Large intestine (tissue), 12 donors: ENCODE results near the gene MARCHF5. TPM values are rescaled to one million over a fixed set of nuclear protein-coding genes. Genes with fewer than 3 reads are reported as not detected.

Experiments used
- DNase-seq, 2 donors: peaks; one replicate each; pipeline versions ENCODE4 v3.0.0 to v3.0.0-alpha.2; 2013
- H3K27ac ChIP-seq: one replicate; pipeline ENCODE4 v1.5.1; 2013; ENCODE audit warnings: low read length
- H3K27me3 ChIP-seq: 2 replicates; pipeline ENCODE4 v1.6.1; 2013; ENCODE audit warnings: low read length; ENCODE audit not compliant: control insufficient read depth, insufficient read depth
- H3K36me3 ChIP-seq: 2 replicates; pipeline ENCODE4 v1.6.1; 2013; ENCODE audit warnings: low read length; ENCODE audit not compliant: control insufficient read depth, insufficient read depth
- H3K4me1 ChIP-seq: one replicate; pipeline ENCODE4 v1.6.1; 2013; ENCODE audit warnings: low read length; ENCODE audit not compliant: control insufficient read depth, insufficient read depth
- H3K4me3 ChIP-seq: one replicate; pipeline ENCODE4 v1.5.1; 2013; ENCODE audit warnings: low read length
- H3K9me3 ChIP-seq: one replicate; pipeline ENCODE4 v1.6.1; 2013; ENCODE audit warnings: mild to moderate bottlenecking, low read depth, low read length, moderate library complexity; ENCODE audit not compliant: control insufficient read depth
- WGBS: methylation state at CpG from one replicate; pipeline ENCODE4 v1.1.5; 2013; ENCODE audit warnings: low lambda C conversion rate; ENCODE audit not compliant: insufficient coverage; 5-methylcytosine and 5-hydroxymethylcytosine counted together
- long read RNA-seq, 11 donors: transcript quantifications; one replicate each; lab custom pipeline, GENCODE V29; 2026
- polyA plus RNA-seq: library from polyadenylated mRNA; unstranded; fragments of 120-200 nt; gene quantifications from one replicate; pipeline ENCODE4 v1.2.1, GENCODE V29; 2013

Gene MARCHF5, protein sequence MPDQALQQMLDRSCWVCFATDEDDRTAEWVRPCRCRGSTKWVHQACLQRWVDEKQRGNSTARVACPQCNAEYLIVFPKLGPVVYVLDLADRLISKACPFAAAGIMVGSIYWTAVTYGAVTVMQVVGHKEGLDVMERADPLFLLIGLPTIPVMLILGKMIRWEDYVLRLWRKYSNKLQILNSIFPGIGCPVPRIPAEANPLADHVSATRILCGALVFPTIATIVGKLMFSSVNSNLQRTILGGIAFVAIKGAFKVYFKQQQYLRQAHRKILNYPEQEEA
- 40.8 TPM for polyA plus RNA-seq
- long read RNA-seq, donor 1, partial matches to known transcripts, result 5 of 9 reads
- long read RNA-seq, donor 1, other reads (novel, unspliced or antisense), result 0 of 9 reads
- long read RNA-seq, donor 2, transcript MARCH5-201 (6 exons, 3,926 nt), result major isoform, 13 of 27 reads
- long read RNA-seq, donor 2, partial matches to known transcripts, result 11 of 27 reads
- long read RNA-seq, donor 2, other reads (novel, unspliced or antisense), result 0 of 27 reads
- long read RNA-seq, donor 3, result 0 reads
- long read RNA-seq, donor 4, result 0 reads
- long read RNA-seq, donor 5, transcript MARCH5-201 (6 exons, 3,926 nt), result major isoform, 5 of 7 reads
- long read RNA-seq, donor 5, partial matches to known transcripts, result 0 of 7 reads
- long read RNA-seq, donor 5, other reads (novel, unspliced or antisense), result 0 of 7 reads
- long read RNA-seq, donor 6, transcript MARCH5-201 (6 exons, 3,926 nt), result major isoform, 12 of 12 reads
- long read RNA-seq, donor 6, partial matches to known transcripts, result 0 of 12 reads
- long read RNA-seq, donor 6, other reads (novel, unspliced or antisense), result 0 of 12 reads
- long read RNA-seq, donor 7, transcript MARCH5-201 (6 exons, 3,926 nt), result major isoform, 5 of 11 reads
- long read RNA-seq, donor 7, partial matches to known transcripts, result 6 of 11 reads
- long read RNA-seq, donor 7, other reads (novel, unspliced or antisense), result 0 of 11 reads
- long read RNA-seq, donor 8, transcript MARCH5-201 (6 exons, 3,926 nt), result major isoform, 10 of 29 reads
- long read RNA-seq, donor 8, partial matches to known transcripts, result 19 of 29 reads
- long read RNA-seq, donor 8, other reads (novel, unspliced or antisense), result 0 of 29 reads
- long read RNA-seq, donor 9, transcript MARCH5-201 (6 exons, 3,926 nt), result major isoform, 11 of 12 reads
- long read RNA-seq, donor 9, partial matches to known transcripts, result 0 of 12 reads
- long read RNA-seq, donor 9, other reads (novel, unspliced or antisense), result 0 of 12 reads
- long read RNA-seq, donor 10, transcript MARCH5-201 (6 exons, 3,926 nt), result major isoform, 26 of 33 reads
- long read RNA-seq, donor 10, partial matches to known transcripts, result 7 of 33 reads
- long read RNA-seq, donor 10, other reads (novel, unspliced or antisense), result 0 of 33 reads
- long read RNA-seq, donor 11, transcript MARCH5-201 (6 exons, 3,926 nt), result major isoform, 10 of 20 reads
- long read RNA-seq, donor 11, partial matches to known transcripts, result 10 of 20 reads
- long read RNA-seq, donor 11, other reads (novel, unspliced or antisense), result 0 of 20 reads

DNA sequence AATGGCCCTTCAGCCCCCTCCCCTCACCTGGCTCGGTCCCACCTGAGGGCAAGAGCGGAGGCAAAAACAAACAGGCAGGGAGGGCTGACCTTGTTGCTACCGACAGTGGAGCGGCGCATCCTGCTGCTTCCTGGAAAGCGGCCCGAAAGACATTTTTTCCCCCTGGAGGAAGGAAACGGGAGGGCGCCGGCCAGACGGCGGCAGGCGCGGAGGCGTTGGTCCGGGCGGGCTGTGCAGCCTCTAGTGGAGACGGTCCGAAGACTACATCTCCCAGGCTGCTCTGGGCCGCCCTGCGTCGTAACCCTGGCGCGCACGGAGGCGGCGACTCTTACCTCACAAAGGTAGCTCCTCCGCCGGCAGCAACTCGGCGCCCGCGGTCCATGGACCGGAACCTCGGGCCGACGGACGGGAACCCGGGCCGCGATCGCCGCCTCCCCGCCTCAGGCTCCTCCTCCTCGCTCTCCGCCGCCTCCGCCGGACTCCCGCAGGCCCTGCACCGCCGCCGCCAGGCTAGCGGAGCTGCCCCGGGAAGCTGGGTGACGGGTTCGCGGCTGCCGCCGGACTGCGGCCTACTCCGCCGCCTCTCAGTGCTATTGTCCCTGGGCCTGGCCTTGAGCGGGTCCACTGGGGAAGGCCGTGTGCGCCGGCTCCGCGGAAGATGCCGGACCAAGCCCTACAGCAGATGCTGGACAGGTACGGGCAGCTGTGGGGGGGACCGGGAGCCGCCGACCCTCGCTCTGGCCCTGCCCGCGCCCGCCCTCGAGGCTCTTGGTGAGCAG, at the start of gene MARCHF5, which contains the start of gene CPEB3:
TSS of gene MARCHF5 (plus strand) at position 331 of the 779 bp plus-strand sequence. CDS start at position 659, 328 bp downstream.
TSS of gene CPEB3 (minus strand) at position 242 of the 779 bp plus-strand sequence. CDS start 50,728 bp downstream, outside the sequence.
- H3K27ac ChIP-seq, result peak within 1 kb of the TSS; percentile 92
- DNase-seq, result peak; percentile 96 to 99
- WGBS, result no CpG with 5 or more reads among the region's 79 CpGs
- H3K4me1 ChIP-seq, result peaks cover 4% of the 10 kb centered on the region
- H3K4me3 ChIP-seq, result peak within 1 kb of the TSS; percentile 99
- H3K27me3 ChIP-seq, result no peaks in the 10 kb centered on the region
- H3K9me3 ChIP-seq, result peaks cover 2% of the 10 kb centered on the region
- peaks cover 6% of the 10 kb centered on the region for H3K36me3 ChIP-seq

DNA sequence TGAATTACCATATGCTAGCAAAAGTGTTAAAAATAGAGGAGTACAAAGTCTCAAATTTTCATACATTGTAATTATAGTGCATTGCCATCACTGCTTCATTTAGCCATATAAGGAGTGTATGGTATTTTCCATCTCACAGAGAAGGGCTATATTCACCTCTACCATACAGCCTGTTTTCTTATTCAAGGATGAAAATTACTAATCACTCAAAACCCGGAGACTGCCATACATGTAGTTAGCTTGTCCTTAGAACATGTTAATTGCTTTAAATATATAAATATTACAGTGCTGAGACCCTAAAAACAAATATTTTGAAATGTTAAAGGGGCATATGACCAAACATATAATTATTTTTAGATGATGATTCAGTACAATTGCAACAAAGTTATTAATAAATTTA, 49.5 kb upstream of the MARCHF5 start:
- DNase-seq, result no peak
- 33% methylated on average over 1 of the region's 1 CpG for WGBS
- Histone ChIP-seq H3K36me3 (no peaks in the 10 kb centered on the region), H3K27me3 (no peaks in the 10 kb centered on the region), H3K27ac (peak overlapping the region; percentile 76), H3K4me1 (peaks cover 9% of the 10 kb centered on the region), H3K4me3 (peak overlapping the region; percentile 65), H3K9me3 (no peaks in the 10 kb centered on the region)

DNA sequence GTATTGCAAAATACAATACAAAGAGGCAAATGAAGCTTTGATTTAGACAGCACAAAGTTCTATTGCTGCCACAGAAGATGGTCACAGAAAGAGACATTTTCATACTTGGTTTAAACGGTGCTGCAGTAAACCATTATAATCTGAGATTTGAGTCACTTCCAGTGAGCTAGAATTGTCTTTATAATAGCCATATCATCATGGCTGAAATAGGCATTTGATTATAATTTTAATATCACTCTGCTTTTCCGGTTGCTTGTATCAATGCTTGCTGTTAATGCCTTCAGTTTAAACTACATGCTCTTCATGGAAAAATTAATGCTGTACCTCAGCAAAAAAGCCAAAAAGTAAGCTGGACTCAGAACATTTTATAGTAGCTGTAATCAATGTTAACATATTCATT, 48.6 kb upstream of the MARCHF5 start:
- no peak for DNase-seq
- H3K4me1 ChIP-seq, result peaks cover 9% of the 10 kb centered on the region
- WGBS, result 67% methylated on average over 2 of the region's 2 CpGs
- no peaks in the 10 kb centered on the region for H3K27me3 ChIP-seq
- no peak overlapping the region for H3K4me3 ChIP-seq
- H3K36me3 ChIP-seq, result no peaks in the 10 kb centered on the region
- H3K9me3 ChIP-seq, result no peaks in the 10 kb centered on the region
- H3K27ac ChIP-seq, result no peak overlapping the region

DNA sequence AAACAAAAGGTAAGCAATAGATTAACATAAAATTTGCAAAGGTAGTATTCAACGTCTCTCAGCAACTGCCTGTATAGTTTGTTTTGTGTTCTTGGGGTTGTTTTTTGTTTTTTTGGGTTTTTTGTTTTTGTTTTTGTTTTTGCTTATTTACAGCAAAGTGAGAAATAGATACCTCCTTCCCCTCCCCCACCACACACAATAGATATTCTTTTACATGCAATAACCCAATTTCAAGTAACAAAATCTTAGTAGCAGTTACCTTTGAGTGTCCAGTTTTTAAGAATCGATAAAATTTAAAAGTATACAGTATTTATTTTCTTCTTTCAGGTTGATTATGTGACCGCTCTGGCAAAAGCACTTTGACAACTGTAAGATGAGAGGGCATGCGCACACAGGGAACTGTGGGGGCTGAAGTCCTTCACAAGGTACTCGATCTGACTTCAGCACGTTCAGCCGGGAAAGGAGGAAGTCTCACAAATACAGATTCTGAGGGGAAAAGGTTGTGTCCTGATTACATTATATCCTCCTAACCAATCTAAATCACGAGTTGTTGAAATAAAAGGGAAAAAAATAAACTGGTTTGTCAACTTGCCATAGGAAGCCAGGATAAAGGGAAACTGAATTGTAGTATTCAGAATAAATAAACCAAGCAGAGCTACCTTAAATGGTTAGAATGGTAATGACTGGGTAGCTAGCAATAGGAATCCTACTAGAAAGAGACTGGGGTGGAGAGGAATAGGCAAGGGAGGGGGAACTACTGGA, 47.9 kb upstream of the MARCHF5 start:
- peak; percentile 60 to 83 for DNase-seq
- peaks cover 7% of the 10 kb centered on the region for H3K4me1 ChIP-seq
- no peaks in the 10 kb centered on the region for H3K9me3 ChIP-seq
- no peaks in the 10 kb centered on the region for H3K36me3 ChIP-seq
- no peaks in the 10 kb centered on the region for H3K27me3 ChIP-seq
- peak overlapping the region; percentile 16 for H3K4me3 ChIP-seq
- peak overlapping the region; percentile 8 for H3K27ac ChIP-seq
- 0% methylated on average over 3 of the region's 8 CpGs for WGBS

DNA sequence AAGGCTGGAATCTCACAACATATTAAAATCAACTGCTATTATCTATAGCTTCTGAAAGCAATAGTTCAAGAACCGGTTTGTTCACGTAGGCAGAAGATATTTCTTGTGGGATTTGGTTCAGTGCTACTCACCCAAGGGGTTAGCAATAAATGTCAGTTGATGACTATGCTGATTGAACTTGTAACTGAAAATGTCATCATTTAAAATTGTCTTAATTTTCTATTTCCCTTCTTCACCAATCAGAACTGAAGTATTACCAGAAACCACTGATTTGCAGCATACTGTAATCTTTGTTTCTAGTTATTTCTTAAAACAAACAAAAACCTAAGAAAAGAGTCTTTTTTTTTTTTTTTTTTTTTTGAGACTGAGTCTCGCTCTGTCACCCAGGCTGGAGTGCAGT, 46.2 kb upstream of the MARCHF5 start:
- Histone ChIP-seq H3K36me3 (no peaks in the 10 kb centered on the region), H3K9me3 (no peaks in the 10 kb centered on the region), H3K27ac (no peak overlapping the region), H3K4me1 (peaks cover 4% of the 10 kb centered on the region), H3K27me3 (no peaks in the 10 kb centered on the region), H3K4me3 (no peak overlapping the region)
- DNase-seq, result no peak
- WGBS, result 80% methylated on average over 1 of the region's 3 CpGs

DNA sequence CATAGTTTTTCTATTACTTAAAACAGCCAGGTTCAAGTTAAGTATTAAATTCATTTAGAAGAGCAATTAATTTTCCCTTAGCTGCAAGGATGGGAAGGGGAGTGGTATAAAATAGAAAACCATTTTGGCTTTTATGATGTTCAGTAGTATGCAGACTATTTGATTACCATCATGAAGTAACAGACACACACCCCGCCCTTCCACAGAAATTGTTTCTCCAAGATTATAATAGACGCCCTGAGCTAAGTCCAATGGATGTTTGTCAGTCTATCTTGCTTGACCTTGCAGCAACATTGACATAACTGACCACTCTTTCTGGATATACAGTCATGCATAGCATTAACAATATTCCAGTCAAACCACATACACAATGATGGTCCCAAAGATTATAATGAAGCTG, 42.4 kb upstream of the MARCHF5 start:
- no peaks in the 10 kb centered on the region for H3K4me1 ChIP-seq
- H3K4me3 ChIP-seq, result no peak overlapping the region
- no peaks in the 10 kb centered on the region for H3K36me3 ChIP-seq
- H3K9me3 ChIP-seq, result no peaks in the 10 kb centered on the region
- no peaks in the 10 kb centered on the region for H3K27me3 ChIP-seq
- WGBS, result 20% methylated on average over 1 of the region's 2 CpGs
- no peak for DNase-seq
- H3K27ac ChIP-seq, result no peak overlapping the region

DNA sequence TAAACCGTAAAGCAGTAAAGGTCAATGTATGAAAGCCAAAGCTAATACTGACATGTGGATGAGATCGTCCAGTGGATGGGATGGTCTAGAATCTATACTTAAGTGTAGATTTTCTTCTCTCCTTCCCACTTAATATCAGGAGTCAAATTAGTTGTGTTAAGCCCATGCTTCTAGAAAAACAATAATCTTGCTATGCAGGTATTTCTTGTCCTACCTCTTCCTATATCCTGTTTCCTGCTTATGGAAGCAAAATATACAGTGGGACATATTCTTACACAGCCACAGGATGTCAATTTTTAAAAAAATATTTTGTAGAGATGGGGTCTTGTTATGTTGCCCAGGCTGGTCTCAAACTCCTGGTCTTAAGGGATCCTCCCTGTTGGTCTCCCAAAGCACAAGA, 27.6 kb upstream of the MARCHF5 start:
- Histone ChIP-seq H3K27ac (no peak overlapping the region), H3K4me1 (no peaks in the 10 kb centered on the region), H3K4me3 (no peak overlapping the region), H3K27me3 (no peaks in the 10 kb centered on the region), H3K9me3 (no peaks in the 10 kb centered on the region), H3K36me3 (no peaks in the 10 kb centered on the region)
- no peak for DNase-seq
- no CpG with 5 or more reads among the region's 2 CpGs for WGBS

DNA sequence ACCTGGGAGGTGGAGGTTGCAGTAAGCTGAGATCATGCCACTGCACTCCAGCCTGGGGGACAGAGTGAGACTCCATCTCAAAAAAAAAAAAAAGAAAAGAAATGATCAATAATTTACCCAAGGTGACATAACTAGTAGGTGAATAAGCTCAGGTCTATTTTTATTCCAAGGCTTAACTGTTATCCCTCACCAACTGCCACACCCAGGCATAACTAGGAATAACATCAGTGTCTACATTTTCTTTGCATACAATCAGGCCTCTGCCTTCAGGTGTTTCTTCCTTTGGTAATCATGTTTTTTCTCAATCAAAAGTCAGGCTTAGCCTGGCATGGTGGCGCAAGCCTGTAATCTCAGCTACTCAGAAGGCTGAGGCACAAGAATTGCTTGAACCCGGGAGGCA, 26.7 kb upstream of the MARCHF5 start:
- no peaks in the 10 kb centered on the region for H3K9me3 ChIP-seq
- no peaks in the 10 kb centered on the region for H3K36me3 ChIP-seq
- H3K27ac ChIP-seq, result no peak overlapping the region
- DNase-seq, result no peak
- no peaks in the 10 kb centered on the region for H3K27me3 ChIP-seq
- no peak overlapping the region for H3K4me3 ChIP-seq
- no peaks in the 10 kb centered on the region for H3K4me1 ChIP-seq
- WGBS, result no CpG with 5 or more reads among the region's 2 CpGs
